NCI-H524 (cell line): ENCODE results near the gene SMURF1.

ENCODE experiments used
- DNase-seq, 2 experiments: peaks; one replicate each; lab custom pipeline; 2025; lab: John Stamatoyannopoulos, UW

The SMURF1 gene

DNA sequence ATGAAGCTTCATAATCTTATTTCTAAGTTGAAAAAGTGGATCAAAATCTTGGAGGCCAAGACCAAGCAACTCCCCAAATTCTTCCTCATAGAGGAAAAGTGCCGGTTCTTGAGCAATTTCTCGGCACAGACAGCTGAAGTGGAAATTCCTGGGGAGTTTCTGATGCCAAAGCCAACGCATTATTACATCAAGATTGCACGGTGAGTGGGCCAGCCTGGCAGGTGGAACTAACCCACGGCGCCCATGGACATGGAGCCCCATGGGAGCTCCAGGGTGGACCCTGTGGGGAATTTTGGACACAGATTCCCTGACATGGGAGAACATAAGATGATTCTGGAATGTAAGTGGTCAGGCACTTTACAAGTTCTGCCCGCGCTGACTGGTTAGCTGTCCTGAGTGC lies 139.7 kb downstream of the SMURF1 start:
- no peak for DNase-seq

DNA sequence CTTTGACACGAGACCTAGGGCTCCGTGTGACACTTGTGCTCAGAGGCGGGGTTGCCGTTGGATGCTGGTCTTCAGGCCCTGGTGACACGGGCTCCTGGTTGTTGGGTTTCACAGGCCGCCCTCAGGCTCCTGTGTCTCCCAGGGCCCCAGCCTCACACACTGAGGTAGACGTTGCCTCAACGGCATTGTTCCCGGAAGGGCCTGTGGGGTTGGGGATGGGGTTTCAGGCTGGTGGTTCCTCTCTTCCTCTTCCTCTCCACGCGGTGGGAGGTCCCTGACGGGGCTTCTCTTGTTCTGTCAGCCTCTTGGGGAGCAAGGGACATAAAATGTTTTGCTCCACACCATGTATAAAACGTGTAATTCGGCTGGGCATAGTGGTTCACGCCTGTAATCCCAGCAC lies 140.5 kb downstream of the SMURF1 start:
- DNase-seq, result no peak

DNA sequence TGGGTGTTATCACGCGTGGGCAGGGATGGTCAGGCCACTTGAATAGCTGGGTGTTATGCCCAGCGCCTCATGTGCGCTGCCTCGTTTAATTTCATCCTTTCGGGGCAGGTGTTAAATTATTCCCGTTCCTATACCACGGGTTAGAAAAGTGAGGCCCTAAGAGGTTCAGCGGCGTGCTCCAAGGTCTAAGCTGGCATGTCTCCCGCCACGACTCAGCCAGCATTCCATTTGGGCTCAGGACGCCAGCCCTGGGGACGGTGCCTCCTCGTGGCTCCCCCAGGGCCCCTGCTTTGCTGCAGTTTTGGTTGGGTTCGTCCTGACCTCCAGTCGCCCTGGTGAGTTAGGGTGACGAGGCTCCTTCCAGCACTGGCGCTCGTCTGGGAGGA lies 141.1 kb downstream of the SMURF1 start:
- no peak for DNase-seq

DNA sequence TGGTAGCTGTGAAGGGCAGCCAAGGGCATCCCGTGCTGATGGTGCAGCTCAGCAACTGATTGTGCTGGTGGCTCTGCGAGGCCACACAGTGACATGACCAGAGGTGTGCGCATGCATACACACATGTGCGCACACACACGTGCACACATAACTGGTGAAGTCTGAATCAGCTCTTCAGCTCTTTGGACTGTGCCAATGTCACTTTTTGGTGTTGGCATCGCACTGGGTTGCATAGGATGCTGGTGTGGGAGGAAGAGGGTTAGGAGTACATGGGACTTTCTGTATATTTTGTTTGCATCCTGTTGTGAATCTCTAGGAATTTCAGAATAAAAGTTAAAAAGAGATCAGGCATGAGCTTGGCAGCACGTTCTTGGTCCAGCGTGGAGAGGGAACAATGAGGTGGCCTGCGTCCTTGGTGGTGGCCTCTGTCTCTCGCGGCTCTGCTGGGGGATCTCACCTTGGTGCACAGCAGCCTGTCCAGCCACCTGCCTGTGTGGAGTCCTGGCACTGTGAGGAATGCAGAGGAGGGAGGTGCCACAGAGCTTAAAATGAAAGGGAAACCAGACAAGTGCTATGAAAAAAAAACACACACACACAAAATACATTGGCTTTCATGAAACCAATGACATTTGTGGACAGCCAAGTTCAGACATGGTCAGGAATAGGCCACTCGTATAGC lies 141.6 kb downstream of the SMURF1 start:
- no peak for DNase-seq

DNA sequence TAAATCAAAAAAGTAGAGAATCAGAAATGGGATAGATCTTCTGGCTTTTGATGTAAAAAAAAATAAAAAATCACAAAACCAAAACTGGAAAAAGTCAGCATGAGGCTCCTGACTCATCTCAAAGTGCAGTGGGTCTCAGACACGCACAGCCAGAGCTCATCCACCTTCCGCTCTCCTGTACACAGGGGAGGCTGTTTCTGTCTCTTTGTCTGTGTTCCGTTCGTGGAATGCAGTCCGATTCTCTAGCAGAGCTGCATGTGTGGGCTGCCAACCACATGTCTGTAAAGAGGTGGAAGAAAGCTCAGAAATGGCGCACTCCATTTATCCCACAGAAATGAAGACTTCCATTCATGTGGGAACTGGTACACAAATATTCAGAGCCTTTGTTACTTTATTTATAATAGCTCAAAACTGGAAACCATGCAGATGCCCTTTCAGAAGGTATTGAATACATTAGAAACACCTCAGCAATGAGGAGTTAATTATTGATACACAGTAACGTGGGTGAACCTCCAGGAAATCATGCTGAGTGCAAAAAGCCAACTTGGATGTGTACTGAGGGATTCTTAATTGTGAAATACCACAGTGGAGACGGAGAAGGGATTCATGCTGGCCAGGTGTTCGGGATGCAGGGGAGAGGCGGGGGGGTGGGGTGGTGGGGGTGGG lies 142.3 kb downstream of the SMURF1 start:
- DNase-seq, result no peak

DNA sequence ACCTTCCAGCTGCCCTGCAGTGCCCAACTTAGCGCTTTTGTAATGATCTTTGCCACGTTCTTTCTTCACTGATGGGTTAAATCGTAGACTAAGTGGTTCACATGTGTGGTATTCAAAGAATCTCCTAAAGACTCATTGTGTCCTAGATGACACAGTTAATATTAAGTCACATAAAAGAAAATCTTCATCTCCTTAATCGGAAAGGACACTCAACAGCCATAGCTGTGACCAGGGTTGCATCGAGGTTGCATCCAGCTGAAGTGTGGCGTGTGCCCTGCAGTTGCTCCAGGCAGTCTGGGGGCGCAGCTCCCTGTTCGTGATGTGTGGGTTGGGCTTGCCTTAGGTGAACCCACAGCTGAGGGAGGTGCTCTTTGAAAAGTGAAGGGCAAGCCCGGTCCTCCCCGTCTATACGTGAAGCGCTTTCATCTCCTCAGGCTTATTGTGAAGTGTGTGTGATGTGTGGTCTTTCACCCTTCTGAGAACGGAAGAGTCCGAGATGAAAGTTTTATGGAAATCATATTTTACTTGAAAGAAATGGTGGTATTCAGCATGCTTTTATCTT lies 142.9 kb downstream of the SMURF1 start:
- no peak for DNase-seq

DNA sequence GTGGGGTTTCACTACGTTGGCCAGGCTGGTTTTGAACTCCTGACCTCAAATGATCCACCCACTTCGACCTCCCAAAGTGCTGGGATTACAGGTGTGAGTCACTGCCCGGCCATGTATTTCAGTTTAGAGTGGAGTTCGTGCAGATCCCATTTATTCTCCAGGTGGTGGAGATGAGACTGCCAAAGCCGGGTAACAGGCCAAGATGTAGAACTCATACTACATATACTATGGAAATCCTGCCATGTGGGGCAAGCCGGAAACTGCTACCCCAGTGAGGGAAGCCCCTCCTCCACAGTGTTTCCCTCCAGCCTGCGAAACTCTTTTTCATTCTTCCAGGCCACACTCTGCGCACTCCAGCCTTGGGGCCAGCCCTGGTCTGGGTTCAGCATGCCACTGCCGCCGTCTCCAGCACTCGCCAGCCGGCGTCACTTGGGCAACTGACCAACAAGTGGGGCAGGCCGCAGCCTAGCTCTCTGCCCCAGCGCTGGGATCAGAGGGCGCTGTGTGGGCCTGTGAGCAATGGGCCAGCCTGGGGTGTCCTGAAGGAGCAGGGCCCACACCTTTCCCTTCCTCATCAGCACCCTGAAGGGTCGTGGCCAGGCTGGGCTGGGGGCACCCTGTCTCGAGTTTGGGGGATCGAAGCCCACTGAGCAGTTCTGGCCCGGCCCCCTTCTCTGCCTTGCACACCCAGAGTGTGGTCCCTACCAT lies 143.6 kb downstream of the SMURF1 start:
- no peak for DNase-seq

DNA sequence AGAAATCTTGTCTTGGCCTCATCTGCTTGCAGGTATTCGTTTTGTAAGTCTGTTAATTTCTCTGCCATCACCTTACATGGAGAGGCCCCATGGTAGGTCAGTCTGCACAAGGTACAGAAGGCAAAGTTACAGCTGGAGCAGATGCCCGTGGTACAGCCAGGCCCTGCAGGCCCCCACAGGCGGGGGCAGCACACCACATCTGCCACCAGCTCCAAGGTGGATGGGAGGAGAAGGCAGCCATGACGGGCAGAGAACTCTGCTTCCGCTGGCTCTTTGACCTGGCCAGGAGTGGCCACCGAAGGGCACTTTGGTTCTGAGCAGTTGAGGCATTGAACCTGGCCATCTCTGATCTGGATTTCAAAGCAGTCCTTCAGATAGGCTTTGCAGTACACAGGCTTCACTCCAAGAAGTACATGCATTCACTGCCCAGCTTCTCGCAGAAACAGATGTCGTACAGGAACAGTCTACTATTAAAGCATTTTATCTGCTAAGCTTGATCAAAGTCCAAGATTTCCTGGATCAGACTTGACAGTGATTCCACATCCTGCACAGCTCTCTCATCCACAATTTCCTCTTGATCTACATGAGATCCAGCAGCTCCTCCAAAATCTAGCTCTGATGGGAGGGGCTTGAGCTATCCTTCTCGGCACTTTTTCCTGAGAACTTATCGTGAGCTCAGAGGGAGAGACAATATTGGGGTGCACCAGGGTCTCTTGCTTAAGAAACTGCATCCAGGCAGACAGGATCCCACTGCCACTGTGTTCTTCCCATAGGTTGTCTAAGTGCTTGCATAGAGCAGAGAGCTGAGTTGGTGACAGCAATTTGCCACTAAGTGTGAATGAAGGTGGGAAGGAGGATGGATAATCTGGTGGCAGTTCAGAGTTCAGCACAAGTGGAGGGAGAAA lies 144.8 kb downstream of the SMURF1 start:
- no peak for DNase-seq

DNA sequence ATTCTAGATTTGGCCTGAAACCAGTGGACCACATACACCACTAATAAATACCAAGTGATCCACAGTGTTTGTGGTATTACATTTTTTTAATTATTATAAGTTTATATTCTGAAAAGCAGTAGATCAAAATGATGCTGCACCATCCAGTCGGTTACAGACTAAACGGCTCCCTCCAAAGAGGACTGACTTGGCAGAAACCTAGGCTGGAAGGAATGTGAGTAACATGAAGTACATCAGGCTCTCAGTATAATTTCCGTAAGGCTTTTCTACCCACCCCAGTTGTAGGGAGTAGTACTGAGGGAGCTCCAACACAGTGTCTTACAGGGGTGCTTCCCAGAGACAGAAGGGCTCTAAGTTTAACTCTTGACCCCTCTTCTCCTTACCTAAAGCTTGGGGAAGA lies 146.1 kb downstream of the SMURF1 start:
- DNase-seq, result no peak

DNA sequence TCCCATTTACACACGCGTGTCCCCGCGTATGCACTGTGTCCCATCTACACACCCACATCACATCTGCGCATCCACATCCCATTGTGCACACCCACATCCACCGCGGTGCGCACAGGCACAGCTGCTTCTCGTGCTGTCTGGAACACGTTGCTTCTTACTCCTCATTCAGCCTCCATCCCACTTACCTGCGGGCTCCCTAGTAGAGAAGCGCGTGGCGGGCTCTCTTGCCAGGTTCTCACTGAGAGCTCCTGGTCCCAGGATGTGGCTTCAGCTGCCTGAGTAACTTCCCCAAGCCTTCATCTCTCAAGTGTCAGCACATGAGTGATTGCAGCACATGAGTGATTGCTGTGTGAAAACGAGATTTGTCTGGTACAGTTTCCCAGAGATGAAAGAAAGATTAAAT lies 147.8 kb downstream of the SMURF1 start:
- no peak for DNase-seq

DNA sequence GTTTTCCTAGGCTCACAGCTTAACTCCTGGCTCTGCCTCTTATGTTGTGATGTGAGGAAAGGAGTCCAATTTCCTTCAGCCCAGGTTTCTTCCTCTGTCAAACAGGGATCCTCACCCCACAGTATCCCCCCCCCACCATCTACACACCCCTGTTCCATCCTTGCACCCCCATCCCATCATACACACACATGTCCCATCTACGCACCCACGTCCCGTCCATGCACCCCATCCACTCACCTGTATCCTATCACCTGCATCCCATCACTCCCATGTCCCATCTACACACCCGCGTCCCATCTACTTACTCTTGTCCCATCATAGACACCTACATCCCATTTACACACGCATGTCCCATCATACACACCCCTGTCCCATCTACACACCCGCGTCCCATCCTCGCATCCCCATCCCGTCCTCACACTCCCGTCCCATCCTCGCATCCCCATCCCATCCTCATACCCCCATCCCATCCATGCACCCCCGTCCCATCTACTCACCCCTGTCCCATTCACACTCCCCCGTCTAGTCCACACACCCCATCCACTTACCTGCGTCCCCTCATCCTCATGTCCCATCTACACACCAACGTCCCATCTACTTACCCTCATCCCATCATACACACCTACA lies 148.3 kb downstream of the SMURF1 start:
- no peak for DNase-seq

DNA sequence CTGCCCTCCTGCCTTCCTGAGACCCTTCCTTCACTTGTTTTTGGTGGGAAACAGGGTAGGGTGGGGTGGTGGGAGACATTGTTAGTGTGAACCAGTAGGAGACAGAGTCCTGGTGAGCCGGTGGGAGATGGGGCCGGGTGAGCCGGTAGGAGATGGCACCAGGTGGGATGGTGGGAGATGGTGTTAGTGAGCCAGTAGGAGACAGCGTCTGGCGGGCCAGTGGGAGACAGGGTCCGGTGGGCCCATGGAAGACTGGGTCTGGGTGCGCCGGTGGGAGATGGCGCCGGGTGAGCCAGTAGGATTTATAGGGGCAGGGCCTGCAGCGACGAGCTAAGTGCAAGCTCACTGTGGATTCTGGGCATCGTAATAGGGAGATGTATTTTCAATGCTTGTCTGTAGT lies 148.8 kb downstream of the SMURF1 start:
- DNase-seq, result no peak

DNA sequence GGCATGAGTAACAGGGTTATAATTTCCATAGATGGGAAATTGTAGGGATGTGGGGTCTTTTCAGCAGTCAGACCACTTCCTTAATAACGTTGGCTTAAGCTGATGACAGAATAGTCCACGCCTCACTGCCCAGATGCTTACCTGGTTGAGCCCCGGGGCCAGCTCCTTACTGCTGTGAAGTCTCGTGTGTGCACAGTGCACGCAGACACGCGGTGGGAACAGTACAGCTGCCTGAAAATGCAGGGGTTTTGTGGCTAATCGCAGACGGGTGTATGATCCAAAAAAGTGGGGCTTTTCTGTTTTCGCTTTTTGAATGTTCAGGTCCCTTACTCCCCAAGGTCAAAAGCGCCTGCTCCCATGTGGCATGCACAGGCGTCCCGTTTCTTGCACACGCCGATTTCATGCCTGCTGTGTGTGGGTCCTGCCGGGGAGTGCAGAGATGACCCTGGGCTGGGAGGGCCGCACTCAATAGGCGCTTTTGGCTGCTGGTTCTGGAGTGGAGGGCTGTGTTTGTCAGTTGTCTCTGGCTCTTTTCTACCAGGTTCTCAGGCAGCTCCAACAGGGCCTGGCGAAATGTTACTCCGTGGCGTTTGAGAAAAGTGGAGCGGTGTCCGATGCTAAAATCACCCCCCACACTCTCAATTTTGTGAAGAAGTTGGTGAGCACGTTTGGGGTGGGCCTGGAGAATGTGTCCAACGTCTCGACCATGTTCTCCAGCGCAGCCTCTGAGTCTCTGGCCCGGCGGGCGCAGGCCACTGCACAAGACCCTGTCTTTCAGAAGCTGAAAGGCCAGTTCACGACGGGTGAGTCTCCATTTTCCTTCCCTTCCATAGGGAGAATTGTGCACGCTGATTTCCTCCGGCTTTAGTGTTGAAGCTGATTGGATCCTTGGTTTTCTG lies 149.6 kb downstream of the SMURF1 start:
- DNase-seq, result no peak

DNA sequence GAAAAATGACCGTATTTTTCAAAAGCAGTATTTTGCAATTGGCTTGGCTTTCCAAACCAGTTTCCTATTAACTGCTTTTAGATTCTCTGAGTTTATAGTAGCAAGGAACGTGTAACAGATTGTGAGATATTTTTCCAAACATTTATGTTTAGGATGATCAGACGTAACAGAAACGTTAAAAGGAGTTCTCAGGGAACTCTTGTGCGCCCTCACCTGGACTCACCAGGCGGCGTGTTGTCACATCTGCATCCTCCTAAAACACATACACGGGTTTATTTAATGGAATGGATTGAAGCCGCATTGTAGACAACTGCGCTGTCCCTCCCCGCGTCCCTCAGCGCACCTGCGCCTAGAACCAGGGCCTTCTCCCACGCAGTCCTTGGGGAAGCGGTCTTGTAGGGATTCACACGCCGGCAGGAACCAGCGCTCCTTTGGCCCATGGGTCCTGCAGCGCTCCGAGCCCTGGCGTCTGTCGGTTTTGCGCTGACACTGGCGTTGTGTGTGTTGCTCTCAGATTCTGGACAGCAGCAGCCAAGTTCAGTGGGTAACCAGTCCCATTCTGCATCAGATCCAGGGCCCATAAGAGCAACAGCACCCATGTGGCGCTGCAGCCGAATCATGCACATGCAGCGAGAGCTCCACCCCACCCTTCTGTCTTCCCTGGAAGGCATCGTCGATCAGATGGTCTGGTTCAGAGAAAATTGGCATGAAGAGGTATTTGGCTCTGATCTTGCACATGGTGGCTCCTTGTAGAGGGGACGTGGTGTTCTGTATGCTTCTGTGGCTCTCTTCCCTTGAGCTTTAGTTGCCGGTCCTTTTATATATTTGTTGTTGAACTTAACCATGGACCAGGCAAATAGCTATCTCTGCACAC lies 150.6 kb downstream of the SMURF1 start:
- DNase-seq, result no peak

DNA sequence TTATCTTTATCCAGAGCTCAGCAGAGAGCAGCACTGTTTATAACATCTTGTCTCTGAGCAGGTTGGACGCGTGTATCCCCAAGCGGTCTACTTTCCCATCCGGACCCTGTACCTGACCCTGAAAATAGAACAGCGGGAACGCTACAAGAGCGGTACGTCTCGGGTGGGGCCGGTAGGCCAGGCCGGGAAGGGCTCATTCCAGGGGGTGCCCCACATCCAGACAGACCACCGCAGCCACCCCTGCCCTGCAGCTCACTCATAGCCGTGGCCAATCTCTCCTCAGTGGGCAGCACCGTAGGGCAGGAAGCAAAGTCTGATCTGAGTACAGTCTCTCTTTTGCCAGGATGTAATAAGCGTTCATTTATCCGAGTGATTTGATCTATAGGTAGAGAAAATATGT lies 151.8 kb downstream of the SMURF1 start:
- no peak for DNase-seq

DNA sequence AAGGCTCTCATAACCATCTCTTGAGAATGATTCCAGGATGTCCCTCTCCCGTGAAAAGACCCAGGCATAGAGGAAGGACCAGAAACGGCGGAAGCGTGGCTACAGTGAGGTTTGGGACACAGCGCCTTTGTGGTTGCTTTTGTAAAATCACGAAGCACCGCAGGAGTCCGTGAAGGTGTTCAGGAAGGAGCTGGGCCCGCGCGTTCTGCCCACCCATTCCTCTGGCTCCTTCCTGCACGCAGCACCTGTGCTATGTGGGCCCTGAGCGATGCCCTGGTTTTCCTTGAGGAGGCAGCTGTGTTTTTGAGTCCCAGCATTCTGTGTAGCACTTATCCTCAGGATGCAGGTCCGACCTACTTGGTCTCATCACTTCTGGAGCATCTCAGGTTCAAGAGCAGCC lies 152.8 kb downstream of the SMURF1 start:
- DNase-seq, result no peak

DNA sequence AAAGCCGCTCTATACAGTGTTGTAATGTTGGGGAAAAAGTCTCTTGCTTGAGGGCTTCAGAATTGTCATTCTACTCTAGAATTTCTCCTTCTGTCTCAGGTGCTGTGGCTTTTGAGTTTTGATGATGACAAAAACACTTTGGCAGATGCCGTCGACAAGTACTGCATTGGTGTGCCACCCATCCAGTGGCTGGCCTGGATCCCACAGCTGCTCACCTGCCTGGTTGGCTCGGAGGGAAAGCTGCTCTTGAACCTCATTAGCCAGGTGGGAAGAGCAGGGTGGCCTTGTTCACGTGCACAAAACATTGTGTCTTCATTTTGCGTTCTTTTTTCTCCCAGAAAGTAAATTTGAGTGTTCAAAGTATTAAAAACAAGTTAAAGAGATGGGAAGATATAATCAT lies 153.6 kb downstream of the SMURF1 start:
- no peak for DNase-seq

DNA sequence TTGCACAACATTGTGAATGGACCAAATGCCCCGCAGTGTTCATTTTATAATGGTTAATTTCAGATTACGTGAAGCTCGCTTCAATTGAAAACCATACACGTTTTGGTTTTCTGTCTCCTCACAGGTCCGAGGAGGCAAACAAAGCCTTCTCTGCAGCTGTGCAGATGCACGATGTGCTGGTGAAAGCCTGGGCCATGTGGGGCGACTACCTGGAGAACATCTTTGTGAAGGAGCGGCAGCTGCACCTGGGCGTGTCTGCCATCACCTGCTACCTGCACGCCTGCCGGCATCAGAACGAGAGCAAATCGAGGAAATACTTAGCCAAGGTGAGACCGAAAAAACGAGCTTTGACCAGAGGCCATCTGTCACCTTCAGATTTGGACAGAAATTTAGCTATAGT lies 155.3 kb downstream of the SMURF1 start:
- DNase-seq, result no peak

DNA sequence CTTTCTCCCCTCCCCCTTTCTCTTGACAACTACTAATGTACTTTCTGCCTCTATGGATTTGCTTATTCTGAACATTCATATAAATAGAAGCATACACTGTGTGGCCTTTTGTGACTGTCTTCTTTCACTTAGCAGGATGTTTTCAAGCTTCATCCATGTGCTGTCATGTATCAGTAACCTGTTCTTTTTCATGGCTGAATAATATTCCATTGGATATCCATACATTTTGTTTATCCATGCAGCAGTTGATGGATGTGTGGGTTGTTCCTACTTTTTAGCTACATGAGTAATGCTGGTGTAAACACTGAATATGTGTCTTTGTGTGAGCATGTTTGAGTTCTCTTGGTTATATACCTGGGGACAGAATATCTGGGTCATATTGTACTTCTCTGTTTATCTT lies 158.0 kb downstream of the SMURF1 start:
- DNase-seq, result no peak

DNA sequence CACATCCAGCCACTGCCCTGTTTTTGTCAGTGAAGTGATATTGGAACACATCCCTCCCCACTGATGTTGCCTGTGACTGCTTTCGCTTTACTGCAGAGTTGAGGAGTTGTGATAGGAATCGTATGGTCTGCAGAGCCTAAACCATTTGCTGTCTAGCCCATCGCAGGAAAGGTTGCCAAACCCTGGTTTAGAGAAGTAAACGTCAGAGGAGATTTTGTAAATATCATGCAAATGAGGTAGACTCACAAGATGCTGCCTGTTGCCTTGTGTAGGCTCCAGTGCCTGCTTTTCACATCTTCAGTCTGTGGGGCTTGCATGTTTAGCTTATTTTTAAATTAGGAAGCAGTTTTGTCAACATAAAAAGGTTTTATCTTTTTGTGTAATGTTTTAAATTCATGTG lies 158.5 kb downstream of the SMURF1 start:
- DNase-seq, result no peak
